HG02884 (cell line): Measurements from ENCODE around the gene NT5DC2.

ENCODE experiments used
- ATAC-seq: cut with Tn5 transposase; IDR thresholded peaks from one replicate; pipeline ENCODE4 v1.9.1; 2021; ENCODE audit warnings: mild to moderate bottlenecking, moderate library complexity; ENCODE audit not compliant: unreplicated experiment

The NT5DC2 gene

DNA sequence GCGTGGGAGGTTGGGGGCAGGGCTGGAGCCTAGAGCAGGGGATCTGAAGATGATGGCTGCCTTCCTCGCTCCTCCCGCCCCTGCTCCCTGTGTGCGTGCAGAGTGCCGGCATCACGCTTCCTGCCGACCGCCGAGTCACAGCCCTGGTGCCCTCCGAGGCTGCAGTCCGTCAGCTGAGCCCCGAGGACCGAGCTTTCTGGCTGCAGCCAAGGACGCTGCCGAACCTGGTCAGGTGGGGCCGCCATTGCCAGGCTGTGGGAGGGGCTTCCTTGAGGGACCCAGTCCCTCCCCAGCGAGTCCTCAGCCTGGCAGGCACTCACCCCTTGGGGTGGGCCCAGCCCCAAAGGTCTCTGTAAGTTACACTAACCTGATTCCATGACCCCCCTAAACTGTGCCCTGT, 20.9 kb downstream of the NT5DC2 start:
- ATAC-seq: no peak

DNA sequence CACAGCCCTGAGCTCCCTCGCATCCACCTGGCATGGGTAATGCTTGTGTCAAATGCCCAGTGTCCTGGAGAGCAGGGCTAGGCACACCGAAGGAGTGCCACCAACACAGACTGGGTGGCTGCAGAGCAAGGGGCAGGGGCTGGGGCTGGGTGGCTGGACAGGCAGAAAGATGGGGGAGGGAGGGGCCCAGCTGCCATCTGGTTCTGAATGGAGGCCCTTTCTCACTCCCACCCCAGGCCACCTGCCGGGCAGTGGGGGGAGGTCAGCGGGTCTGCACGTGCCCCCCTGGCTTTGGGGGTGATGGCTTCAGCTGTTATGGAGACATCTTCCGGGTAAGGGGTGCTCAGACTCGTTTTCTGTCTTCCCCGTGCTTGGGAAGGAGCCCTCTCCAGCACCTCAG, 21.6 kb downstream of the NT5DC2 start:
- no peak for ATAC-seq

DNA sequence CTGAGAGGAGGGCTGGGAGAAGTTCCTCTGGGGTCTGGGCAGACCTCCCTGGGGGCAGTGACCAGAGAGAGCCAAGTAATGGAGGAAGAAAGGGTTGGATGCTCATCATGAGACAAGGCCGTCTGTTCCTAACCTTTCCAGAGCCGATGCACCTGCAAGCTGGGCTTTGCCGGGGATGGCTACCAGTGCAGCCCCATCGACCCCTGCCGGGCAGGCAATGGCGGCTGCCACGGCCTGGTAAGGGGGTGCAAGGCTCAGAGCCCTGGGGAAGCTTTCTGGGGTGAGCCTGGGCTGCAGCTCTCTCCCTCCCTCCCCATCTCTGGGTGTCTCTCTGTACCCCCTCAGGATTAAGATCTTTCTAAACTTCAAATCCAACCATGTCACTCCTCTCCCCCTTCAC, 22.1 kb downstream of the NT5DC2 start:
- no peak for ATAC-seq

DNA sequence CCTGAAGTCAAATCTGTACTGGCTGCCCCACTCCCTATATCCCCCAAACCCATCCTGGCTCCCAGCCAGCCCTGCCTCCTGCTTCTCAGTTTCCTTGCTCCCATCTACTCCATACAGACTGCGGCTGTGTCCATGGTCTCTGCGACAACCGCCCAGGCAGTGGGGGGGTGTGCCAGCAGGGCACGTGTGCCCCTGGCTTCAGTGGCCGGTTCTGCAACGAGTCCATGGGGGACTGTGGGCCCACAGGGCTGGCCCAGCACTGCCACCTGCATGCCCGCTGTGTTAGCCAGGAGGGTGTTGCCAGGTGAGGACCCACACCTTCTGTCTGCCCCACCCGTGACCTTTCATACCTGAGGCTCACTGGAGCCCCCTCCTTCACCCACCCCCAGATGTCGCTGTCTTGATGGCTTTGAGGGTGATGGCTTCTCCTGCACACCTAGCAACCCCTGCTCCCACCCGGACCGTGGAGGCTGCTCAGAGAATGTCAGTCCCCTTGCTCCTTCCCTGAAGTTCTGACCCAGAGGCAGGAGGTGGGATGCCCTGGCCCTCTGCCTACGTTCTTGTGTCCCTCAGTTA, 23.8 kb downstream of the NT5DC2 start:
- no peak for ATAC-seq

DNA sequence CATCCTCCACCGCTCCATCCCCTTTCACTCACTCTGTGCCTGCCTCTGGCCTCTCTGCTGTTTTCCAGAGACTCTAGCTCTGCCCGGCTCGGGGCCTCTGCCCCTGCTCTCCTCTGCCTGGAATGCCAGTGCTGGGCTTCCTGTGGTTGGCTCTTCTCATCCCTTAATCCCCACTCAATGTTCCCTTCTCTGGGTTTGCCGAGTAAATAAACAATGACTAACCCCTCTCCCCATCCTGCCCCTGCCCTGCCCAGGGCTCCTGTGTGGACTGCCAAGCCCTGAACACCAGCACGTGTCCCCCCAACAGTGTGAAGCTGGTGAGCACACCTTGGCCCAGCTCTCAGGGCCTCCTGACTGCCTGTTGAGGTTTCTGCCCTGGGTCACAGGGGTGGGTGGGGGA, 26.3 kb downstream of the NT5DC2 start:
- ATAC-seq: no peak

DNA sequence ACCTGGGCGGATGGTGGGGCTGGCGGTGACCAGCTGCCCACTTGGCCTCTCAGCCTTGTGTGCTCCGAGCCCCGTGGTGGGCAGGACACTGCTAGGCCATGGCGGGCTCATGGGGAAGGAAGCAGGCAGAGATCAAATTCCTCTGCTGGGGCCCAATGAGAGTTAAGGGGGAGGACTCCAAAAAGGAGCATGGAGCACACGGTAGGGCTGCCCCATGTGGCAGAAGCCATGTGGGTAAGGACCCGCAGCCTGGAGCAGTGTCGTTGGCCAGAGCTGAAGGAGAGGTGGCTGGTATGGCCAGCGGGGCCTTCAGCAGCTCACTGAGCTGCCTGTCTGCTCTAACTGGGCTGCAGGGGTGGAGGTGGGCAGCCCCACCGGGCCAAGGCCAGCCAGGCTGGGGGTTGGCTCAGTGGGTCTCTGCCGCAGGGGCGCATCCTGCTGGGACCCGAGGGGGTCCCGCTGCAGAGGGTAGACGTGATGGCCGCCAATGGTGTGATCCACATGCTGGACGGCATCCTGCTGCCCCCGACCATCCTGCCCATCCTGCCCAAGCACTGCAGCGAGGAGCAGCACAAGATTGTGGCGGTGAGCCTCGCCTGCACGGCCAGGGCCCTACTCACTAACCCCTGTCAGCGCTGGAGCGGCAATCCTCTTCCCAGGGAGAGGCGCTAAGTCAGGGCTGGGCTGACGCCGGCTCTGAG, 27.2 kb downstream of the NT5DC2 start:
- ATAC-seq: no peak

DNA sequence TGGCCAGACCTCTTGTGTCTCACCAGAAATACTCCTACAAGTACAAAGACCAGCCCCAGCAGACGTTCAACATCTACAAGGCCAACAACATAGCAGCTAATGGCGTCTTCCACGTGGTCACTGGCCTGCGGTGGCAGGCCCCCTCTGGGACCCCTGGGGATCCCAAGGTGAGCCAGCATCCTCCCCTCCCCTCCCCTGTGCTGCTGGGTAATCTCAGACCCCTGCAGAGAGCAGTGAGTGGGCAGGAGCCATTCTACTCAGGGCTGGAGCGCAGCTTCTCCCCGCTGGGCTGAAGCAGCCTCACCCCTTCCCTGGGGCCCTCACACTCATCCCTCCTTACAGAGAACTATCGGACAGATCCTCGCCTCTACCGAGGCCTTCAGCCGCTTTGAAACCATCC, 28.7 kb downstream of the NT5DC2 start:
- ATAC-seq: no peak

DNA sequence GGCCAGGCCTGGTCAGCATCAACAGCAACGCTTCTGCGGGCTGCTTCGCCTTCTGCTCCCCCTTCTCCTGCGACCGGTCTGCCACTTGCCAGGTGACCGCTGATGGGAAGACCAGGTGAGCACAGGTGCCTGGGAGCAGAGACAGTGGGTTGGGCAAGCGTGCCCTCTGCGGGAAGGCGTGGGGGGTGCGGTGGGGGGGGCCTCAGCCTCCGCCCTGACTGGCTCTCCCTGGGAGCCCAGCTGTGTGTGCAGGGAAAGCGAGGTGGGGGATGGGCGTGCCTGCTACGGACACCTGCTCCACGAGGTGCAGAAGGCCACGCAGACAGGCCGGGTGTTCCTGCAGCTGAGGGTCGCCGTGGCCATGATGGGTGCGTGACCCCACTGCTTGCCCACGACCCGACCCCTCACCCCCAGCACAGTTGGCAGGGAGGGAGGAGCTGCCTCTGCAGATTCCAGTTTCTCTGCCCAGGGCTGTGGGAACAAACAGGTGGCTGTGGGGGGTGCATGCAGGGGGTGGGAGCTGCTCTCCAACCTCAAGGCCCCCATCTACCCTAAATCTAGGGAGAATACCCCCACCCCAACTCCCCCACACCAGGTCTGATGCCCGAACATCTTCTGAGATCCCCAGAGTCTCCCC, 29.8 kb downstream of the NT5DC2 start:
- no peak for ATAC-seq

DNA sequence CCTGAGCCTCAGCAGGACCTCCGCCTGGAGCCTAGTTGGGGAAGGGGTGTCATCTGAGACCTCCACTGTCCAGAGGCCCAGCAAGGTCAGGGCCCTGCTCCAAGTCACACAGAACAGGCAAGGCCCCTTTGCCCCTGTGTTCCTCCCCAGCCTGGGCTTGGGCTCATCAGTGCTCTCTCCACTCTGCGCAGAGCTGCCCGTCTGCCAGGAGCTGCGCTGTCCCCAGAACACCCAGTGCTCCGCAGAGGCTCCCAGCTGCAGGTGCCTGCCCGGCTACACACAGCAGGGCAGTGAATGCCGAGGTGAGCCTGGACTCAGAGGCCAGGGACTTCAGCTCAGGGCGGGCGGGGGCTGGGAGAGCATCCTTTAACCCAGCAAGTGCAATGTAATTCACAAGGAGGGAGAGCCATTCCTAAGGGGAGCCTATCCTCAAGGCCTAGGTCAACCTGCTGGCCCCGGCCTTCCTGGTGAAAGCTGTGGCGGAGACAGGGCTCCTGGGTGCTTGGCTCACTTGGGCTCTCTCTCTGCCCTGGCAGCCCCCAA, 30.8 kb downstream of the NT5DC2 start:
- no peak for ATAC-seq

DNA sequence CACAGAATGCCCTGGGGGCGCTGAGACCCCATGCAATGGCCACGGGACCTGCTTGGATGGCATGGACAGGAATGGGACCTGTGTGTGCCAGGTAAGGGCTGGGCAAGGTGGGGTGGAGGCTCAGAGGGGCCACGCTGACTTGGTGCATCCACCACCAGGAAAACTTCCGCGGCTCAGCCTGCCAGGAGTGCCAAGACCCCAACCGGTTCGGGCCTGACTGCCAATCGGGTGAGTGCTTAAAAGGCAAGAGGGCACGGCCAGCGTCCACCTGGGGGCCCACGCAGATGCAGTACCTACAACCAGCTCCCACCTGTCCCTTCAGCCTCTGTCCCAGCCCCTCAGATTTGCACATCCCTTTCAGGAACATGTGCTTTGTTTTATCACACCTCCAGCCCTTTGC, 31.7 kb downstream of the NT5DC2 start:
- no peak for ATAC-seq

DNA sequence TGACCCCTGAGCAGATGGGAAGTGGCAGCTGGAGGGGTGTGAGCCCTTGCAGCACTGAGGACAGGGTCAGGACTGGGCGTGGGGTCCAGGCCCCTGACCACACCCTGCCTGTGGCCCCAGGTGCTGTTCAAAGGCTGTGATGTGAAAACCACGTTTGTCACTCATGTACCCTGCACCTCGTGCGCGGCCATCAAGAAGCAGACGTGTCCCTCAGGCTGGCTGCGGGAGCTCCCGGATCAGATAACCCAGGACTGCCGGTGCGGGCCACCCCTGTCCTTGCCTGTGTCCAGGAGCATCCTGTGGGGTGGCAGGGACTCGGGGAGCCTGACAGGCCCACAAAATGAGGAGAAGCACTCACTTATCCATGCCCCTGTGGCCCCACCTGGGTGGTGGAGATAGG, 32.6 kb downstream of the NT5DC2 start:
- ATAC-seq: no peak

DNA sequence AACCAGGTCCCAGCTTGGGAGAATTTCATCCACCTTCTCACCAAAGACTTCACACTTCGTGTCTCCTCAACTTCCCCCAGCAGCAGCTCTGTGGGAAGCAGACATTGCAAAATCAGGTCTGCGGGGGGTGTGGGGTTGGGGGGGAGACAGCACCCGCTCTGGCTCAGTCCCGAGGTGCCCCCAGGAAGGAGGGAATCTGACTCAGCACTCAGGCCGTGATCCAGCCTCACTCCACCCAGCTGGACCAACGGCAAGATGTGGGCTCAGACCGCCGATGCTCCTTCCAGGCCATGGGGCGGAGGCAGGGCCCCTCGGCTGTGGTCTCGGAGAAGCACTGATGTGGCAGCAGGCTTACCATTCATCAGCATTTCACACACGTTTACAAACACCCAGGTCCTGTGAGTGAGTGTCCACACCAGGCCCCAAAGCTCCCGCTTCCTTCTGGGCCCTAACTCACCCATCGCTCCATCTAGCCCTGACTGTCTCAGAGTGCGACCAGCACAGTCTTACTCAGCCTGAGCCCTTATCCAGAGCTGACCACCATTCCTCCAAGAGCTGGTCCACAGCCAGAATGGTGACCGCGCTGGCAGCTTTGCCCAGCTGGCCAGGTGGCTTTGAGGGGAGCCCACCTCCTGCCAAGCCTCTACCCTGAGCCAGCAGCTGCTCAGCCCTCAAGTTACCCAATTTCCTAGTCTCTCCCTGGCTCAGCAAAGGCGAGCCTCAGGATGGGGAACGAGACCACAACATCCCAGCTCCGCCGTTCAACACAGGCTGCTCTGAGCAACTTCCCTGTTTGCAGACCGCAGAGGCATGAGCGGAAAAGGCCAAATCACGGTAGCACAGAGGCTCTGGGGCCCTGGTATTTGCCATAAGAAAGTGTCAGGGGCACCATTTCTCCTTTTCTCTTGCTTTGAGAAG, 35.3 kb downstream of the NT5DC2 start:
- no peak for ATAC-seq

DNA sequence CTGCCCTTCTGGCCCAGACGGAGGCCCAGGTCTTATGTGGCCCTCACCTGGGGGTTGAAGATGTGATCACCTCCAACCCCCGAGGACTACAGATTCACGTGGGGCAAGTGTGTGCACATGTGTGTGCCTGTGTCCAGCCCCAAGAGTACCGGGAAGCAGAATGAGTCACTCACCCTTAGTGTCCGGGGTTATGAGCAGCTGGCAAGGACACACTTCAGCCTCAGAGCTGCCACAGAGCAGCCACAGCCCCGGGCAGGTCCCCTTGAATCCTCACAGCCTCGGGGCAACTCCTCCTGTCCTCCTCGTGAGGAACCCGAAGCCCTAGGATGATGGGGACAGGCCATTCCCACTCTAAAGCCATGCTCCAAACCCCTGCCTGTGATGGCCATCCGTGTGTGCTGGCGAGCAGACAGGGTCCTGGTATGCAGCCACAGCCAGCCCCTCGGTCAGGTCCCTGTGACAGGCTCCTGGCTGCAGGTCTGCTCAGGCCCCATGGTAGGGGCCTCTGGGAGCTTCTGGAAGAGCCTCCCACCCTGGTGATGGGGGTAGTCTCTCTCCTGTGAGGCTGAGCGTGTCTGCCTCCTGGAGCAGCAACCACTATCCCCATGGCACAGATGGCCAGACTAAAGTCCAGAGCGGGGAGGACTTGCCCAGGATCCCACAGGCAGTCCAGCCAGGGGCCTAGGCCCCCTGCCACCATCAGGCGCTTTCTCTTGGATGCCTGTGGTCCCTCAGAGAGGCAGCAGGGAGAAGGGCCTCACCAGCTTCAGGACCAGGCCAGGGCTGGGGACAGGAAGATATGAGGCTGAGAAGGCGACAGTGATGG, 37.7 kb downstream of the NT5DC2 start:
- ATAC-seq: no peak

DNA sequence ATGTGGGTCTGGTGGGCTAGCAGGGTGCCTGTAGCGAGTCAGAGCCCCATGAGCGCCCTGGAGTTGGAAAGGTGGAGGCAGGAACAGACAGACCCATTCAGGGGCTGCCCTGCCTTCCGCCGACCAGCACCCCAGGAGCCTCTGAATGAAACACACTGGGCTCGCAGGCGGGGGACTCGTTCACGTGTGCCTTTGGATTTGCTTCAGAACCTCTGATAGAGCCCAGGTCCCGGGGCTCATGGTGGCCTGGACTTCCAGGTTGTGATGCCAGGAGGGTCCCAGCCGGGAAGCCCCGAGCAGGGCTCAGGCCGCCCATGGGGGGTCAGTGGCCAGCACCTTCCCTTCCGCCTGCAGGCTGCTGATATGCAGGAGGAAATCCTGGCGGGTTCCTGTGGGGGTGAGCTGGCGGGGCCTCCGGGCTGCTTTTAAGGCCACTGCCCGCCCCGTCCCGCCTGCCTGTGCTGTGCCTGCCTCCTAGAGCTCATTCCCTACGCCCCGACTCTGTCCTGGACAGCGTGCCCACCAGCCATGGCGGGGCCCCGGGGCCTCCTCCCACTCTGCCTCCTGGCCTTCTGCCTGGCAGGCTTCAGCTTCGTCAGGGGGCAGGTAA, 38.7 kb downstream of the NT5DC2 start, which contains the start of gene STAB1:
TSS of gene STAB1 (plus strand) at position 453 of the 610 bp plus-strand sequence. CDS start at position 529, 76 bp downstream.
- no peak for ATAC-seq

DNA sequence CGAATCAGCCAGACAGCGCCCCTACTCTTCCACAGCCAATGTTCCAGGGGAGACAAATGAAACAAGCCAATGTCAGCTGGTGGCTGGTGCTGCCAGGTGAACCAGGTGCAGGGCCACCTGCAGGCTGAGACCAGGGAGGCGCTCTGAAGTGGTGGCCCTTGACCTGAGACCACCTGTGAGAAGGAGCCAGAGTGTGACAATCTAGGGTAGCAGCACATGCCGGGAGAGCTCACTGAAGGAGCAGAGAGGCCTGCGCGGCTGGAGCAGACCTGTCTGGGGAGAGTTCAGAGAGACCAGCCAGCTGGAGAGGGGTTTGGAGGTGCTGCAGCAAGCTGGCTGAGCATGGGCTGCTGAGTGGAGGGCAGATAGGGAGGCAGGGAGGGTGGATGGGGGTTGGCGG, 39.2 kb downstream of the NT5DC2 start:
- no peak for ATAC-seq

DNA sequence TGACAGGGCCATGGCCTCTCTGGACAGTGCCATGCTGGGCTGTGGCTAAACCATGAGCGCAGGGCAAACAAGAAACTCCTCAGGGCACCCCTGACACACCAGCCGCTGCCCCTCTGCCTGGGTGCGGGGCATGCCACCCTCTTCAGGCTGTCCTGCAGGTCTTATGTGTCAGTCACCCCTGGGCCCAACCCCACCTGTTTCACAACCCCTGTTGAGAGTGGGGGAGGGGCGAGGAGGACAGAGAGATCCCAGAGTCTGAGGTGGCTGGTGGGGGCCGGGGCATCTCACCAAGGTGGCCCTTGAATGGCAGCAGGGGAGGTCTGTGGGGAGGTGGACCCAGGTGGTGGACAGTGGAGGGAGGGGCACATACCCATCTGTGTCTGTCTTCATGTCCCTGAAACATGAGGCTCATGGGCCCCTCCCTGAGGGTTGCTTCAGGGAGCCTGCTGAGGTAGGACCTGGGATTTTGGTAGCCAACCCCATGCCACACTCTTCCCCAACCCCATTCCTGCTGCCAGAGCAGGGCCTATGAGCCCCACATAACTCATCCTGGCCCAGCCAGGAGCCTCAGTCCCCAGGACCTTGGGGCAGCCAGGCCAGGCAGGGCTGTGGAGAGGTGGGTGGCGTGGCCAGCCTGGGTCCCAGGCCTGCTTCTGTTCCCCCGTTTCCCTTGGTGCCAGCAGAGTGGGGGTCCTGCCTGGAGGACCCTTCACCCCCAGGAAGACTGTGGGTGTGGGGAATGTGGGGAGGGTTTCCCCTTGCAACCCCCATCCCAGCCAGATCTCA, 40.2 kb downstream of the NT5DC2 start:
- no peak for ATAC-seq

DNA sequence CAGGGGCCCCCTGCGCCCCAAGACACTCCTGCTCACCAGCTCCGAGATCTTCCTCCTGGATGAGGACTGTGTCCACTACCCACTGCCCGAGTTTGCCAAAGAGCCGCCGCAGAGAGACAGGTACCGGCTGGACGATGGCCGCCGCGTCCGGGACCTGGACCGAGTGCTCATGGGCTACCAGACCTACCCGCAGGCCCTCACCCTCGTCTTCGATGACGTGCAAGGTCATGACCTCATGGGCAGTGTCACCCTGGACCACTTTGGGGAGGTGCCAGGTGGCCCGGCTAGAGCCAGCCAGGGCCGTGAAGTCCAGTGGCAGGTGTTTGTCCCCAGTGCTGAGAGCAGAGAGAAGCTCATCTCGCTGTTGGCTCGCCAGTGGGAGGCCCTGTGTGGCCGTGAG, 41.6 kb downstream of the NT5DC2 start:
- ATAC-seq: no peak

DNA sequence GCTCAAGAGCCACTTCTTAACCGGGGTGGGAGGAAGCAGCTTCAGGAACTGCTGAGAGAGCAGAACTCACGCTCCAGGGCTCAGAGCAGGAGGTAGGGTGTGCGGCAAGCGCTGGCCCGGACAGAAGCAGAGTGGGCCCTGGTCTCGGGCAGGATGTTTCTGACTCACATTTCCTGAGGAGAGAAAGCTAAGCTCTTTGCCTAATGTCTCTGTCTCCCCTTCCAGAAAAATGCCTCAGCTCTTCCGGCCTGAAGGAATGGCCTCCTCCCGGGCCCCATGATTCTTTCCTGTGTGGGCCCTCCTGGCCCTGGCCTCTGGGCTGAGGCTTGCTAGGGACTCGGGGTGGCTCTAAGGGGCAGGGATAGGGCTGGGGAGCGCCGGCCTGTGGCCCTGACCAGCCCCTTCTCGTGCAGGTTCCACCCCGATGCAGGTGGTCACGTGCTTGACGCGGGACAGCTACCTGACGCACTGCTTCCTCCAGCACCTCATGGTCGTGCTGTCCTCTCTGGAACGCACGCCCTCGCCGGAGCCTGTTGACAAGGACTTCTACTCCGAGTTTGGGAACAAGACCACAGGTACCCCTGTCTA, 42.6 kb downstream of the NT5DC2 start:
- ATAC-seq: no peak
